Fibroblast of lung (primary cell): ENCODE data around the gene TSSC4.

Experiments
- EZH2 ChIP-seq: IDR thresholded peaks from 2 replicates; pipeline ENCODE4 v1.5.1; 2012; ENCODE audit warnings: low read length, control low read depth, mild to moderate bottlenecking; ENCODE audit errors: missing control alignments
- TF ChIP-seq, protein P1 (sequence below), 2 donors: IDR thresholded peaks in 1 of 2; conservative IDR thresholded peaks in 1 of 2; 1 replicate in 1 of 2; 2 replicates in 1 of 2; pipeline ENCODE4 v1.5.1; 2011 to 2012; ENCODE audit warnings: low read length in 2 of 2, control low read depth in 1 of 2, inconsistent platforms in 1 of 2, low read depth in 1 of 2, mild to moderate bottlenecking in 1 of 2

DNA sequence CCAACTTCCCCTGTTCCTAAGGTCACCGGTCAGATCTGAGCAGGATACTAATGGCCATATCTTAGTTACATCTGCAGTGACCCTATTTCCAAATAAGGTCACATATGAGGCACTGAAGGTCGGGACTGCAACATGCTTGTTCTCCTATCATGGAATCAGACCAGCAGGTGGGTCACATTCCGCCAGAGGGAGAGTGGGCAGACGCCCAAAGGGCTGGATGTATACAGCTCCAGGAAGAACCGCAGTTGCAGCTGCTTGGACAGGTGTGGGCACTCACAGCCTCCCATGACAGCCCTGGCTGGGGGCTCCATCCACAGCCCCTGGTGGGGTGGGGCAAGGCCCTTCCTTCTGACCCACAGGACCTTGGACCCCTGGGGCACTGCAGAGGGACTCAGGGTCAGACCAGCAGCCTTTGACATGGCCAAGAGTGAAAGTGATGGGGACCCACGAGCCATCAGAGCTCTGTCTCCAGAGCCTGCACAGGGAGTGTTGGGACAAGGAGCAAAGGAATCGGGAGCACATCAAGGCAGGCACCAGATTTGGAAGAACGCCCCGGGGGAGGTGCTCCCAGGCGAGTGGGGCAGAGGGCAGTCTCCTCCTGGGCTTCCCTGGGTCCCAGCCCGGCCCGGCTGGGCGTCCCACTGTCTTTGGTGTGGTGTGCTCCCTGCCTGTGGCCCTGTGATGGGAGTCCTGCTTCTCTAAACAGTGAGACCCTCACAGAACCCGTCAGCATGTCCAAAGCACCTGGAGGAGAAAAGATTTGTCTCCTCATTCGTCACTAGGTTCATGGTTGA is 36.8 kb upstream of the TSSC4 start:
- no peak for TF ChIP-seq EZH2
- TF ChIP-seq, protein P1, sequence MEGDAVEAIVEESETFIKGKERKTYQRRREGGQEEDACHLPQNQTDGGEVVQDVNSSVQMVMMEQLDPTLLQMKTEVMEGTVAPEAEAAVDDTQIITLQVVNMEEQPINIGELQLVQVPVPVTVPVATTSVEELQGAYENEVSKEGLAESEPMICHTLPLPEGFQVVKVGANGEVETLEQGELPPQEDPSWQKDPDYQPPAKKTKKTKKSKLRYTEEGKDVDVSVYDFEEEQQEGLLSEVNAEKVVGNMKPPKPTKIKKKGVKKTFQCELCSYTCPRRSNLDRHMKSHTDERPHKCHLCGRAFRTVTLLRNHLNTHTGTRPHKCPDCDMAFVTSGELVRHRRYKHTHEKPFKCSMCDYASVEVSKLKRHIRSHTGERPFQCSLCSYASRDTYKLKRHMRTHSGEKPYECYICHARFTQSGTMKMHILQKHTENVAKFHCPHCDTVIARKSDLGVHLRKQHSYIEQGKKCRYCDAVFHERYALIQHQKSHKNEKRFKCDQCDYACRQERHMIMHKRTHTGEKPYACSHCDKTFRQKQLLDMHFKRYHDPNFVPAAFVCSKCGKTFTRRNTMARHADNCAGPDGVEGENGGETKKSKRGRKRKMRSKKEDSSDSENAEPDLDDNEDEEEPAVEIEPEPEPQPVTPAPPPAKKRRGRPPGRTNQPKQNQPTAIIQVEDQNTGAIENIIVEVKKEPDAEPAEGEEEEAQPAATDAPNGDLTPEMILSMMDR (conservative IDR thresholded peaks at IDR 0.05 in 1 of 2, IDR thresholded peaks at IDR 0.05 in 1 of 2; ENCODE audit: low read depth in 1 of 2, low read length in 2 of 2), result no peak
